GM13976 (cell line): Measurements from ENCODE around the gene HYAL3.

Experiments
- DNase-seq: peaks from one replicate; pipeline ENCODE4 v3.0.0; 2012; ENCODE audit warnings: low spot score
- CTCF ChIP-seq: IDR thresholded peaks from 2 replicates; pipeline ENCODE4 v1.5.1; 2012; ENCODE audit warnings: borderline replicate concordance, mild to moderate bottlenecking; ENCODE audit not compliant: insufficient read depth; ENCODE audit errors: extremely low read depth, missing control alignments, control extremely low read depth
- in situ Hi-C: fragments of 300-500 bp; cut with MboI; formaldehyde crosslinking; loops from one replicate; pipeline ENCODE4 v1.12.0; 2022; ENCODE audit warnings: low sequenced_read_pairs, mixed read lengths, inconsistent platforms; ENCODE audit not compliant: unreplicated experiment

Gene HYAL3

GRCh38 chr3:50279255-50280016 is 19.8 kb downstream of the HYAL3 start:
- TF ChIP-seq CTCF: no peak
- in situ Hi-C loops: no loop called here
- no peak for DNase-seq

- in situ Hi-C loops: no loop called here
- TF ChIP-seq CTCF: no peak
- no peak for DNase-seq
These were observed 20.4 kb downstream of the HYAL3 start, which contains the start of gene LSMEM2 for GRCh38 chr3:50278880-50279224. LSMEM2 (plus strand) TSS chr3:50279087; CDS start chr3:50279114, 27 bp downstream.

- DNase-seq: no peak
- in situ Hi-C loops: no loop called here
- no peak for TF ChIP-seq CTCF
These were observed 20.9 kb downstream of the HYAL3 start for GRCh38 chr3:50278123-50278879.

GRCh38 chr3:50276762-50277101 is 22.5 kb downstream of the HYAL3 start:
- DNase-seq: no peak
- in situ Hi-C loops: no loop called here
- no peak for TF ChIP-seq CTCF

- no peak for DNase-seq
- no peak for TF ChIP-seq CTCF
- in situ Hi-C loops: no loop called here
These were observed 23.0 kb downstream of the HYAL3 start for GRCh38 chr3:50275996-50276761.

GRCh38 chr3:50275141-50275995 is 23.8 kb downstream of the HYAL3 start:
- in situ Hi-C loops: no loop called here
- DNase-seq: no peak
- TF ChIP-seq CTCF: no peak
